Right forelimb (tissue), 1 donor: ENCODE measurements around the gene TRPC4.

Experiments used
- DNase-seq: peaks from one replicate; pipeline ENCODE4 v3.0.0-alpha.2; 2018

TRPC4 gene

GRCh38 chr13:37709318-37709717 lies 160.3 kb downstream of the TRPC4 start:
- no peak for DNase-seq

DNA sequence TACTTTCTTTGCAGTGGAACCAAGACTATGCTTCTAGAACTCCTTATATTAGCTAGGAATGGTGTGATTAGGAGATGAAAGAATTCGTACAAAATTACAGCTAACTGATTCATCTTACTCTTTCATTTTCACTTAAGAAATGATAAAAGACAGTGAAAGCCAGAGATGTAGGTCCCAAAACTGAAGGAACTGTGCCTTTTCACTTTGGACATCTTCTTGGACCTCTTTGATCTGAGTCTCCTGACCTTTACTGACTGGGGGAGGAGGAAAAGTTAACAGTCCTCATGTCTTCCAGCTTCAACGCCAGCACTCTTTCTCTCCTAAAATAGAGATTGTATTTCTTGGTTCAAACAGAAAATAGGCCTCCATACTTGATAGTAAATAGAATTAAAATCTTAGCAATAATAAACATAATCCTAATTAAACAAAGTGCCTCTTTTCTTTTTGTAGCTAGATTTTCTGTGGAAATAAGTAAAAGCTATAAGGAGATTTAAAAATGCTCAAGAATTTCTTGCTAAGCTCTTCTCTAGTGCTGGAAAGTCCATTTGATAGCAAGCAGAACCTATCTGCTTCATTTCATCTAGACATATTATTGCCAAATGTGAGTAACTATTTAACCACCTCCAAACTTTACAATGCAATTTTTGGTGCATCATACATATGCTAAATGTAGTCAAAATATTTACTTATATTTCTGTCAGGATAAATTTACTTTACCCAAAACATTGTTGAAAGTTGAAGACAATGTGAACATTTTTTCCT lies 161.7 kb downstream of the TRPC4 start:
- DNase-seq: no peak

GRCh38 chr13:37706041-37706440 lies 163.5 kb downstream of the TRPC4 start:
- no peak for DNase-seq

DNA sequence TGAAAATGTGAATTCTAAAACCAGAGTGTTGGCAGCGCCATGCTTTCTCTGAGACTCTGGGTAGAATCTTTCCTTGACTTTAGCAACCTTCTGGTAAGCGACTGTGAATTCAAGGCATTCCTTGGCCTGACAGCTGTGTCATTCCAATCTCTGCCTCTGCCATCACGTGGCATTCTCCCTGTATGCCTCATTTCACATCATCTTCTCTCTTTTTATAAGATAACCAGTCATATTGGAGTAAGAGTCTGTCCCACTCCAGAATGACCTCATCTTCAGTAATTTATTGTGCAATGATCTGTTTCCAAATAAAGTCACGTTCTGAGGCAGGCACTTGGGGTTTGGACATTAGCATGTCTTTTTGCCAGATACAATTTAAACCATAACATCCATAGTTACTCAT lies 167.6 kb downstream of the TRPC4 start:
- DNase-seq: no peak

DNA sequence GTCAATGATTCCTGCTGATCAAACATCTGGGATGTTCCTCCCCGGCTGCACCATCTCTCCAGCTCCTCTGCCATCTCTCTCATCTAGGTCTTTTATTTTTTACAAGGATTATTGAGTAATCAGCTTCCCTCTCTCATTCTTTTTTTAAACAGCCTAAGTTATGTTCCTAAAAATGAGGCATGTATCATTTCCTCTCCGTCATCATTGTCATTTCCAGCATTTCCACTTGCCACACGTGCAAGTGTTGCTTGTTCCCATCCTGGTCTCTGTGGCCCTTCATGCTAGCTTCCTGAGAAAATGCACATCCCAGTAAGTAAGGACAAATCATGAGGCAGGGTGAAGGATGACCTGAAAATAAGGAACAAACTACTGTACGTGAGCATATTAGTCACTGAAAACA lies 168.3 kb downstream of the TRPC4 start:
- DNase-seq: no peak

DNA sequence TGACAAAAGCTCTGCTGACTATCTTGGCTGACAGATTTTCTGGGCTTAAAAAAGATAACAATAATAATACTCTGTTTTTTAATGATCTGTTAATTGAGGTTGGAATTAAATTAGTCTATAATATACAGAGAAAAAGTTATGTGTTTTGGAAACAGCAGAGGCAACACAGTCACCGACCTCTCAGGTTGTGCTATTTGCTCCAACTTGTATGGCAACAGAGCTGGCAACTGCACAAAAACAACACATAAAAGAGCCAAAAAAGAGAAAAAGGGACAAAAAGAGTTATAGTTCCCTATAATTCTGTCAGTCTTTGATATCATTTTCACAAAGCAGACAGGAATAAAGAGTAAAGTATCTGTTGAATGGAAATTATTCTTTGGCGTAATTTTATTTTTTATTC lies 168.7 kb downstream of the TRPC4 start:
- no peak for DNase-seq

DNA sequence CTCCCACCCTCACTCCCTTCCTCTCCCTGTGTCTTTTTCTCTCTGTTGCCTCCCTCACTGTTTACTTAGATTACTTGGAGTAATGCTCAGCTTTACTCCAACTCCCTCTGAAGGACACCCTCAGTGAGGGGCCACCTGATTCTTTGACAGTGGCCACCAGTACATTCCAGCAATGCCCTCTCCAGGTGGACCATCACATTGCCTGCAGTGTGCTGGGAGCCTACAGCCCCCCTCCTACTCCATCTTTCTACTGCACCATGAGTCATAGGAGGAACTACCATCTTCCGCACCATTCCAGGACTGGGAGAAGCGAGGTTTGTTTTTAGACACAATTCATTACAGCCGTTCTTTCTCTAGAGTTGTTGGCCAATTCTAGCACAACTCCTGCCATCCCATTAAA lies 174.4 kb downstream of the TRPC4 start:
- DNase-seq: no peak

DNA sequence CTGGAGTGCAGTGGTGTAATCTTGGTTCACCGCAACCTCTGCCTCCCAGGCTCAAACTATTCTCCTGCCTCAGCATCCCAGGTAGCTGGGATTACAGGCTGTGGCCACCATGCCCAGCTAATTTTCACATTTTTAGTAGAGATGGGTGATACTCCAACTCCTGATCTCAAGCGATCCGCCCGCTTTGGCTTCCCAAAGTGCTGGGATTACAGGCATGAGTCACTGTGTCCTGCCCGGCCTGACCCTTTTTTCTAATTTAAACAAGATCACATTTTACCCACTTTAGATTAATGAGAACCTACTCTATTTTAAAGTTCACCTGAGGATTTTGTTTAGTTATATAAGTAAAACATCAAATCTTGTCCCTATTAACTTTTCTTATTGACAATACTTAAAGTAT lies 179.2 kb downstream of the TRPC4 start:
- no peak for DNase-seq

- DNase-seq: no peak
Observed at GRCh38 chr13:37686501-37686900, 183.1 kb downstream of the TRPC4 start.

DNA sequence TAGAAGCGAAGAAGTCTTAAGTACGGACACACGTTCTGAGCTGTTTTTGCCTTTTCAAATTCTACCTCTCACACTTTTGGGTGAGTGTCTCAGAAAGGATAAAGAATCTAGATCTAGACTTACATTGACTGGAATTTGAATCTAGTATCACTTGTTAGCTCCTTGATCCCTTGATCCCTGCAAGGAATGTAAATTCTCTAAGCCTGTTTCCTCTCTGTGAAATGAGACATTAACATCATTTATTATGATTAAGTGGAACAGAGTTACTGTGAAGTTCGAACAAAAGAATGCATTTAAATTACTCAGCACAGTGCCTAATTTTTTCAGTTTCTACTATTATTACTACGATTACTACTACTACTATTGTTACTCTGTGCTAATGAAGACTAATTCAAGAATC lies 184.4 kb downstream of the TRPC4 start:
- DNase-seq: no peak

DNA sequence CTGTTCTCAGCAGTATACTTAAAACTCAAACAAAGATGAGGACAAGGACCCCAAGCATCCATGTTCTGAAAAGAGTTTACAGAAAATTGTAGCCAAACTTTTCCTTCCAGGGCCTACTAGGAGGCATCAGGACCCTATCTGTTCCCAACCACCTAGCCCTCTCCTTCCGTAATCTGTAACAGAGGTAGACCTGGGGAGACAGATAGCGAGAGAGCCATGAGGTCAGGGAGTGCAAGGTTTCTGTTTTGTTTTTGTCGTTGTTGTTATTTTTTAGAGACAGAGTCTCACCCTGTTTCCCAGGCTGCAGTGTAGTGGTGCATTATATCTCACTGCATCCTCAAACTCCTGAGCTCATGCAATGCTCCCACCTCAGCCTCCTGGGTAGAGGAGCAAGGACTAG lies 187.1 kb downstream of the TRPC4 start:
- DNase-seq: no peak

DNA sequence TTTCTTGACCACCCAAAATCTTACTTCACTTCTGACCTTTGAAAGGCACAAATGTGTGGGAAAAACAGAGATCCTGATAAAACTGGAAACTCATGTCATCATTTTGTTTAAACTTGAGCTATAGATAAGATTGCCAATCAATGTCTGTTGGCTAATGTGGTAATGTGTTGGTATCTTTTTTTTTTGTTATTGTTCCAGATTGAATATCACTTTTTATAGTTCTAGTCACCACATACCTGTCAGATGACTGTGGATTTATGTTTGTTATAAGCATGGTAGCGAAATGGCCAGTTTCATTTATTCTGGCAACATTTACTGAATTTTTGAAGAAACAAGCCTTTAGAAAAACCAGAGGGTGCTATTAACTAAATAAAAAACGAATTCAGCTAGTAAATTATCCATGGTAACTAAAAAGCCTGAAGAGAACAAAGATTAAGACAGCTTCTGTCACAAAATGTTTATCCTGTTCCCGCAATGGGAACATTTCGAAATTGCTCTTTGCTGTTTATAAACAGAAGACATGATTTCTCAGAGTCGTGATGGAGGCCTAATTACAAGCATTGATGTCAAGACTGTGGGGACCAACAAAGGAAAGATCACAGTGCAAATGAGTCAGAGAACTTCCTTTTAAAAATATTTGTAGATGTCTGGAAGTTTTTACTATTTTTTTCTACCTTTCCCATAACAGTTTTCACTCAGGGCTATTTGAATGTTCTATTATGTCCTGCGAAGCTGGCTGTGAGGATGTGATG lies 188.1 kb downstream of the TRPC4 start:
- DNase-seq: no peak

DNA sequence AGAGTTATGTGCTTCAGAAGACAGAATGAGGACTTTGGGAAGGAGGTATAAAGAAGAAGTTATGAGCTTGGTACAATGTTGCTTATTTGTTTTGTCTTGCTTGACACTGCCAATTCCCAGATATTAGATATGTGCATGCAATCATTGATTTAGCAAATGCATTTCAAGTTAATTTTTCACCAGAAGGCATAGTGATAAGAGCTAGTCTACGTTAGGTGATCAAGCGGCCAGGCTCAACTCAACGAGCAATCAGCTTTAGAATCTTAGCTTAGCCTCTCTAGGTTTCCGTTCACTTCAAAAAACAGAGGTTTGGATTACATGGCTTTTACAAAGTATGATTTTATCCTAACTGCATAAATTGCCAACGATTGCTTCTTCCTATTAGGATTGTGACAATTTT lies 189.4 kb downstream of the TRPC4 start:
- DNase-seq: no peak

GRCh38 chr13:37679043-37679442 lies 190.5 kb downstream of the TRPC4 start:
- DNase-seq: no peak

GRCh38 chr13:37669845-37670244 lies 199.7 kb downstream of the TRPC4 start:
- no peak for DNase-seq

DNA sequence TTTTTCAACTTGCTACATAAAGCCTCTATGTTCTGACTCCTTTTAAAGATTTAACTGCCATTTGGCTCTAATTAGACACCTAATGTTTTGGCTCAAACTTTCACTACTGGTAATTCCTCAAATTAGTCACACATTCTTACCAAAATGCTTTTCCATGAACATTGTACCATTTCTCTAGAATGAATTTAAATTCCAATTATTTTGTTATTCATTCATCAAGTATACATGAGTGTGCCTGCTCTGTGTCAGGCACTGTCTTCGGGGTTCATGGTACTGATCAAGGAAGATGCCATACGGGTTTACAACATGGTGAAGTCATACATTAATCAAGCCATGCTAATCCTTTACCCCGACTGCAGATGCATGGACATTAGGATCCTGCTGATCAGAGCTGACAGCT lies 201.9 kb downstream of the TRPC4 start:
- no peak for DNase-seq

GRCh38 chr13:37666036-37666435 lies 203.5 kb downstream of the TRPC4 start:
- no peak for DNase-seq

- DNase-seq: no peak
Observed at GRCh38 chr13:37665420-37665819, 204.2 kb downstream of the TRPC4 start.

DNA sequence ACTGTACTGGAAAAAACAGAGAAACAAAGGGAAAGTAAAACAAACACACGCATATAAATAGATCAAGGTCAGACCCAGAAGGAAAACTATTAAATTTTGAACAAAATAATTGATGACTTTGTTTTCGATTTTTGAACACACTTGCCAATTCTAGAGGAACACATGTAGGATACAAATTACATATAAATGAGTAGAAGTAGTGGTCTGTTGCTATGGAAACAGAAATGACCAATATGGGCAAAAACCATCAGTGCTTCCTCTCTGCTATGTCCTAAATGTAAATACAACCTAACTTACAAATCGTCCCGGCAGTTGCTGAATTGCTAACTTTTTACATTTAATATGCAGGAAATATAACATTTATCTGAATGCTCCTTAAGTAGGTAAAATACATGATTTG lies 205.8 kb downstream of the TRPC4 start:
- DNase-seq: no peak

GRCh38 chr13:37662624-37663023 lies 206.9 kb downstream of the TRPC4 start:
- DNase-seq: no peak

GRCh38 chr13:37657956-37658355 lies 211.6 kb downstream of the TRPC4 start:
- DNase-seq: no peak

DNA sequence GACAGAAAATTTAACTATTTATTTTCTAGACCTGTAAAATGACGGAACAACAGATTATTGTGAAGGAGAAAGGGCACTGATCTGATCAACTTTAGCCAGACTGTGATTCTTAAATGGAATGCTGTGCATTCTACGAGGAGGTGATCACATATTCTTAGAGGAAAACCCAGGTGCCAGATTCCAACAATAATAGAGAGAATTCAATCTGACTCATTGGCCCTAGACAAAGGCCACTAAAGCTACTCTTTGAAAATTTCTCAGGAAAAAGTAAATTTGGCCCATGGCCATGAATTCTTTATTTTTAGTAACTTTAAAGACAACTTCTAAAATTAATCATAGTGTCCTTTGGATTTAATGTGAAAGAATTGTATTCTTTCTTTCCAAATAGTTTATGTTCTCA lies 212.4 kb downstream of the TRPC4 start:
- no peak for DNase-seq

GRCh38 chr13:37656247-37656940 lies 213.2 kb downstream of the TRPC4 start:
- DNase-seq: no peak

- DNase-seq: no peak
Observed at GRCh38 chr13:37652596-37652995, 217.0 kb downstream of the TRPC4 start.
